Measurements from ENCODE around the gene DDC.

The DDC gene

GRCh38 chr7:50513166-50513871 lies 51.9 kb downstream of the DDC start:
- no peak for DNase-seq

DNA sequence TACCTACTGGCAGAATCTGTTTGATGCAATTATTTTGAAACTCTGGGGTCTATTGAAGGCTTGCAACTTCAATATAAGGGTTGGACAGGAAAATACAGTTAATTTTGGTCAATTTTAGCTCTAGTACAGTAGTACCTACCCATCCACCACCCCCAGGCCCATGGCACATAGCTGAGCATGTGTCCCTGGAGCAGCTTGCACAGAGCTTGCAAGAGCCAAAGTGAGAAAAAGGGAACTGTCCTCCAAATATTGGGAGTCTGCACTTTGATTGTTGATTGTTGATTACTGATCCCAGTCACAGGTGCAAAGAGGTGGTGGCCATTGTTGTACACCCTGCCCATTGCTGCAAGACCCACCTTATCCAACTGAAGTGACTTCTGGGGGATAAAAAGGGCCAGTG lies 52.8 kb downstream of the DDC start:
- DNase-seq = no peak

- DNase-seq = no peak
These were observed 55.7 kb downstream of the DDC start for GRCh38 chr7:50509459-50509858.

DNA sequence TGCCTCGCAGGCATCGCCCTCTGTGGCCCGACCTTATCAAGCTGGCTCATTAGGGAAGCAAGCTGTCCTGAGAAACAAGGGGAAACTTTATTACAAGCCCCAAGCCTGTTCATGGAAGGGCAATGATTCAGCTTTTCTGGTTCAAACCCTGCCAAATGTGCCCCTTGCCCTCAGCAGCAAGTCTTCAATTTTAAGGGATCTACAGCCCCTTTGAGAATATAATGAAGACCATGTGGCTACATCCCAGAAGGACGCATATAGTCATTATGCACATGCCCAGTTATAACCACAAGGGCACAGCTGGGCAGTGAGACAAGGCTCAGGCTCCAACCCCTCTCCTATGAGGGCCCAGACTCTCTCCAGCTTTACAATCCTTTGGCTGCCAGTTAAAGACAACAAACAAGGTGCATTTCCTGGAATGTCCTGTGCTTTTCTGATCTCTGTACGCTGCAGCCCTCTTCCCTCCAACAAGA lies 56.7 kb downstream of the DDC start:
- no peak for DNase-seq

DNA sequence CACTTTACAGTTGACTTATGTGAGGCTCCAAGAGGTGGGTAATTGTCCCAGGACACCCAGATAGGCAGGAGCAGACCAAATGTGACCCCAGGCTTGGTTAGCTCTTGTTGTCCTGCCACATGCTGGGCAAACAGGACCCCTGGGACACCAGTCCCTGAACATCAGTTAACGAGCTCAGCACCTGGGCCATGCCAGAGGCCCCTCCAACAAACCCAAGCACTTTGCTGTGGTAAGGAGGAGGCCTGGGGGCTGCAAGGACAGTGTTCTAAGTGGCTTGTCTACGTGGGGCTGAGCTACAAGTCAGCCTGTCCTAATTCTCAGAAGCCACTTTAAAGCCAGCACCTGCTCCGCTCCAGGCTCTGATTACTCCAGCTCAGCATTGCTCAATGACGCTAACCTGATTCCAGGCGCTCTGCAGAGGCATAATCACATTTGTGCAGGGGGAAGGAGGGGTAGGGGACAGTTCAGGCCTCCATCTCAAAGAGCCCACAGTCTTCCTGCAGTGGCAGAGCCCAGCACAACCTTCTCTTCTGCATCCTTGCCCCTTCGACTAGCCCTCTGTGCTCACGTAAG lies 57.2 kb downstream of the DDC start:
- DNase-seq = no peak

- DNase-seq = no peak
These were observed 59.5 kb downstream of the DDC start for GRCh38 chr7:50505553-50506210.

- no peak for DNase-seq
These were observed 60.3 kb downstream of the DDC start for GRCh38 chr7:50504646-50505546.

DNA sequence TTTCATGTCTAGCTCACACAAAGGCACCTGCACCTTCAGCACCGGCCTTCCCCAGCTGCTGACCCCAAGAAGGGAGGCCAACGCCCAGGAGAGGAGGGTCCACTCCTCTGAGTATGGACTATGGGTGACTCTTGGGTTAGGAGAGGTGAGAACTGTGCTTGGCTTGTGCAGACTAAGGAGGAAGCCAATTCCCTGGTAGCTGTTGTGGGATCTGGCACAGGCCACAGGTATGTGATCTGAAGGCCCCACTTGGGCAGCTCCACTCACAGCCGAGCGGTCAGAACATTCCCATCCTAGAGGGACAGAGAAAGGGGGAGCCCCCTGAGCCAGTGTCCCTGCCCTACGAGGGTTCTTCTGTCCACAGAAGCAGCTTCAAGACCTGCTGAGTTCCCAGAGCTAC lies 62.3 kb downstream of the DDC start:
- DNase-seq = no peak

DNA sequence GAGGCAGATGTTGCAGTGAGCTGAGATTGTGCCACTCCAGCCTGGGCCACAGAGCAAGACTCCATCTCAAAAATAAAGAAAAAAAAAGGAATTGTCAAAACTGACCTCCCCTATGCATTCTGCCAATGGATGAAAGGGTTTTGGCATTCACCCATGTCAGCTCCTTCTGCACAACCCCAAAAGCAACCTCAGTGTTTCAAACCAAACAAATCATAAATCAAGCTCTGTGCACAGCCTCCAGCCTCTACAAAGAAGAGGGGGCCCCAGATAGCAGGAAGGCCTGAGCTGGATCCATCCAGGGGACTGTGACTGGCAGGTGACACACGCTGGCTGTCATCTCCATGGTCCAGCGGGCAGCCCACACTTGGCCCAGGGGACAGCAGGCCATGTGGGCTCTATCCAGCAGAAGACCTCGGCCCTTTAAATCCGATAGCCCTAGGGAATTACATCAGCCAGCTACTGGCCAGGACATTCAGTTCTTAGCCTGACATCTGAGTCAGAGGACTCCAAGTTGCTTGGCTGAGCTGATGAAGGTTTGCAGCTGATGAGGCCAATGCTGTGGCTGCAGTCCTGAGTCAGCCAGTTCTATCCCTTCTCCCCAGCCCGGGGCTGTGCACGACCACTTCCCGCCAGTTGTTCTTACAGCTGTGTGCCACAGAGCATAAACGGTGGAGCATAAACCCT lies 63.1 kb downstream of the DDC start:
- no peak for DNase-seq

DNA sequence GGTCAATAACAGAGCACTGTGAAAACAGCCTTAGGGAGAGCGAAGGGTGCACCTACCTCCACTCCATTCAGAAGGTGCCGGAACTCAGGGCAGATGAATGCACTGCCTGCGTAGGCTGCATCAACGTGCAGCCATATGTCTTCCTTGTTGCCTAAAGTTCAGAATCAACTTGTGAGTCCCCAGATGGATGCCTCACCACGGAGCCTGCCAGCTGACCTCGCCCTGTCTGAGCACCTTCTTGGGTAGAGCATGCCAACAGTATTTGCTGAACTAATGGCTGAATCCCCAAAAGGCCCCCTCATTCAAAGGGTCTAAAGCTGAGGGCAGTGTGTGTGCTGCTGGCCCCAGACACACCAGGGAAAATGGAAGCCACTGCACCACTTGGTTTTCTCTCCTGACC lies 66.1 kb downstream of the DDC start:
- DNase-seq = no peak

DNA sequence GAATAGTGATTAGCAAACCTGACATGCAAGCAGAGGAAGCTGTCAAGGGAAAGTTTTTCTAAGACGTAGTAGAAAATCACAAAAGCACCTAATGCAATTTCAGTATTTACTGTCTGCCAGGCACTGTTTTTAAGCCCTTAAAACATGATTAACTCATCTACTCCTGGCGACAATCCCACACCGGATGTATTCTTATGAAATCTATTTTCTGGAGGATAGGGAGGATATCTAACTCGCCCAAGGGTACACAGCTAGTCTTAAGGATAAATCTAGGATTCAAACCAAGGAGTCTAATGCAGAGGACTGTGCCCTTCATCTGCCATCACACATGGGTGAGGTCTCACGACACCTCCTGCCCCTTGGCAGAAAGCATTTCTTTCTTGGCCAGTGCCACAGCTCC lies 67.2 kb downstream of the DDC start:
- DNase-seq = no peak

DNA sequence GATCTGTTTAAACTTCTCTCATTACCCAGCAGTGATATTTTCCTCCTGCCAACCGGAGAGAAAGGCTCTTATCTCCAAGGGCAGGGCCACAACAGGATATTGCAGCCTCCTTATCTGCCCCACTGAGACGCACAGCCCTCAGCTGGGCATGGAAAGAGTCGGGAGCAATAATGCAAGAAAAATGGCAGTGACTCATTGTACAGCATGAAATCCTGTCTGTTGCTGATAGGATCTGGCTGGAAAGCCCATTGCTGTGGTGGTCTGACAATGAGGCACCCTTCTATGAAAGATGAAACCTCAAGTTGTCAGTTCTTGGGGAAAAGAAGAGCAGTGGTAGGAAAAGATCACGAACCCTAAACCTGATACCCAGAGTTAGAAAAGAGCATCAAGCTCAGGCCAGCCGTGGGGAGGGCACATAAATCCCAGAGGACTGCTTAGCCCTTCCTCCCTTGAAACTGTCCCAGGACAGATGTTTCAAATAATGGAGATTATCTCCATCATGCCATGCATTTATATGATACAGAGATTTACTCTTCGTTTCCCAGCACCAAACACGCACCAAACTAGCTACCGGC lies 68.0 kb downstream of the DDC start:
- no peak for DNase-seq

- DNase-seq = no peak
These were observed 68.6 kb downstream of the DDC start for GRCh38 chr7:50496569-50496968.

- no peak for DNase-seq
These were observed 69.5 kb downstream of the DDC start for GRCh38 chr7:50495746-50496145.

DNA sequence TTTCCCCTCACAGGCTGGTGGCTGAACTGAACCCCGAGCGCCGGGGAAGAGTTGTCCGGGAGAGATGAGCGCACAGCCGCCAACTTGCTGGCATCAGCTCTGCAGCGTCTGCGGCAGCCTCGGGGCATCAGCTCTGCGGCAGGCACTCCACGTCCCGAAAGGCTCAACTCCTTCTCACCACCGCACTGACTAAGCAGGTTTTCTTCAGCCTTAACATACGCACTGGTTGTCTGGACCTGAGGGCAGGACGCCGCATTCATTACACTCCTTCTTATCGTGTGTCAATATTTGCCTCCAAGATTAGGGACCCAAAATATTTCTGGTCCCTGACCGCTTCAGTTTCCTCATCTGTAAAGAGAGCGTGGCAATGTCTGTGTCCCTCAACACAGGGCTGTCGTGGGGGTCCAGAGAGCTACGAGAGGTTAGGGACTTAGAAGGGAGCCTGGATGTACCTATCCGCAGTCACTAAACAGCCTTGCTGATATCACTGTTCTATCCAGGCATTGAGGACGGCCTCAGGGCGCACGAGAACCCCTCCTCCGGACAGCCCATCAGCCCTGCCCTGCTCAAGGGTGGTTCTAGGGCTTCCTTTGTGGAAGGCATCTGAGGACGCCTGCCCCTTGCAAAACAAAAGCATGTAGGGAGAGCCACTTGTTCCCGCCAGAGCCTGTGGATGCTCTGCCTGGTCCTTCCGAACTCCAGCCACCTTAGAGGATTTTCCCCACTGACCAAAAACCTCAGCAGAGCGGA lies 72.3 kb downstream of the DDC start:
- DNase-seq = no peak

- no peak for DNase-seq
These were observed 73.3 kb downstream of the DDC start for GRCh38 chr7:50491943-50492342.

DNA sequence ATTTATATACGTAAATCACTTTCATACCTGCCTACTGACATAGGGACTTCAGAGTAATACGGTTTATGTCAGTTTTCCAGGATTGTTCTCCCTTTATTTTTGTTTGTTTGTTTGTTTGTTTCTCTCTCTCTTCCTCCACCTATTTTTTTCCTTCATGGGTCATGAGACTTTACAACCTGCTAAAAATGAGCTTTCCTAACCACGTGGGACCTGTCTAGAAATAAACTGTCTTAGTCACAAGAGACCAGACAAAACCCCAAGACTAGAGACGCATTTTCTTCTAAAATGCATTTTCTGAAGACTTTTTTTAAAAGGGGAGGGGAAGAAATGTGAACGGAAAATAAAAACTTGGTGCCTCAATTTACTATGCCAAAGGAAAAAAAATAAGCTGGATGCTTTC lies 74.0 kb downstream of the DDC start:
- DNase-seq = no peak

DNA sequence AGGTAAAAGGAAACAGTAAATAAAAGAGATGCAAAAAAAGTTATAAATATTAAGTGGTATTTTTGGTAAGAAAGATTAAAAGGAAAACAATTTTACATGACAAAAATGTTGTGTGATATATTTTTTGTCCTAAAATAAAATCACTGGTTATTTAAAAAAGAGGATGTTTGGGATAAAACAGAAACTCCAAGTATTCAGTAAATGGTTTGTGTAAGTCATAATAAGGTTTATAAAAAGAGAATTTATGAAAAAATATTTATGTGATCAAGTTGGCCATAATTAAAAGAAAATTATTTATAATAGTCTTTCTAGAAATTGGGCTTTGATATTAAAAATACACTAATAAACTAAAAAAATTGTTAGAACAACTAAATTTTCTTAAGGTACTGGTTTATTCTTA lies 76.8 kb downstream of the DDC start:
- DNase-seq = no peak

DNA sequence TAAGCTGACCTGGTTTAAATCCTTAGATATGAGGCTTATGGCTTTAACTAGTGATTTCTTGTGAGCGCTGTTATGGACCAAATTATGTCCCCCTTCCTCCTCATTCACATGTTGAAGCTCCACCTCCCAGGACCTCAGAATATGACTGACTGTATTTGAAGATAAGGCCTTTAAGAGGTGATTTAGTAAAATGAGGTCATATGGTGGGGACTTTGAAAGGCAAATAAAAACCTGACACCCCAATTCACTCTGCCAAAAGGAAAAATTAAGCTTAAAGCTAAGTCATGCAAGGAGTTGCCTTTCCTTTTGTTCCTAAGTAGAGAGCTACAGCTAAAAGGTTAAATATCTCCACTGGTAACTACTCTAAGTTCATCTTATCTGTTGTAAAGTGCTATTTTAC lies 78.7 kb downstream of the DDC start:
- no peak for DNase-seq

GRCh38 chr7:50481867-50482266 lies 83.3 kb downstream of the DDC start:
- no peak for DNase-seq

- DNase-seq = no peak
These were observed 84.4 kb downstream of the DDC start for GRCh38 chr7:50480797-50481196.
